HG03457 (cell line): Measurements from ENCODE around the gene SKIC3.

Experiments
- ATAC-seq: cut with Tn5 transposase; IDR thresholded peaks from one replicate; pipeline ENCODE4 v1.9.1; 2021; ENCODE audit warnings: moderate number of reproducible peaks; ENCODE audit not compliant: unreplicated experiment

The SKIC3 gene

DNA sequence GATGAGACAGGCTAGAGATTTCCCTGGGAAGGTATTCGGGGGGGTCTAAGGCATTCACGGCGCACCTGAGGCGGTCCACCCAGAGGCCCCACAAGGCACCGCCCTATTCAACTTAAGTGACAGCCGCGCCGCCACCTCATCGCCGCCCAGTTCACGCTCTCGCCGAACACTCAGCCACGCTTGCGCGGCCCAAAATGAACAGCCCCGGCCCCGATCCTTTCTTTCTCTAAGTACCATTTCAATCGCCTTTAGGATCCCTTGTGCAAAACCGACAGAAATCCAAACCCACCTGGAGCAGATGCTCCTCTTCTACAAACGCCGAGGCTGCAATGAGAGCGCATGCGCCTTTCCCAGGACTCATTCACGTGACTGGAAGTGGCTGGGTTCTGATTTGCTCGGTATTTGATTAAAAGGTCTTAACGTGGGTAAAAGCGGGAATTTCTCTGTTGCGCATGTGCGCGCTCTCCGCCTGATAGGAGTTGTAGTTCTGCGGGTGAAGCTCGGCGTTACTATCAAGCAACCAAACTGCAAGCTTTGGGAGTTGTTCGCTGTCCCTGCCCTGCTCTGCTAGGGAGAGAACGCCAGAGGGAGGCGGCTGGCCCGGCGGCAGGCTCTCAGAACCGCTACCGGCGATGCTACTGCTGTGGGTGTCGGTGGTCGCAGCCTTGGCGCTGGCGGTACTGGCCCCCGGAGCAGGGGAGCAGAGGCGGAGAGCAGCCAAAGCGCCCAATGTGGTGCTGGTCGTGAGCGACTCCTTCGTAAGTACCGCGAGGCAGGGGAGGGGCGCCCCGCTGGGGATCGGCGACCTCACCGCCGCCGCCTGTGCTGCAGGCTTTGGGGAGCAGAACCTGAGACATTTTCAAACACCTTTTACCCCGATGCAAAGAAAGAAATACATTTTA, at the start of gene SKIC3, which contains the start of gene ARSK:
TSS of gene SKIC3 (minus strand) at position 331 of the 902 bp plus-strand sequence. CDS start 7,827 bp downstream, outside the sequence.
TSS of gene ARSK (plus strand) at position 455 of the 902 bp plus-strand sequence. CDS start at position 633, 178 bp downstream.
- peak; percentile 83 for ATAC-seq

DNA sequence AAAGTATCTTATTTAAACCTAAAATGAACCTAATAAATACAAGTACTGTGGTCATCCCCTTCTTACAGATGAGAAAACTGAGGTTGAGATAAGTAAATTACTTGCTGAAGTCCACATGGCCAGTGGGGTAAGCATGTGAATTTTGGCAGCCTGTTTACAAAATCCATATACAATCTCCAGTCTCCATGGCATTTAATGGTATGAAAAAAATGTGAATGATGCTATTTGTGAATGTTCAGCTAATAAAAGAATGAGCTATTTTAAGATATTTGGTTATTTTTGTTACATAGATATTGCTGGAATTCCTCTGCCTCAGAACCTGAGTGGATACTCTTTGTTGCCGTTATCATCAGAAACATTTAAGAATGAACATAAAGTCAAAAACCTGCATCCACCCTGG, 45.8 kb upstream of the SKIC3 start:
- ATAC-seq = no peak

DNA sequence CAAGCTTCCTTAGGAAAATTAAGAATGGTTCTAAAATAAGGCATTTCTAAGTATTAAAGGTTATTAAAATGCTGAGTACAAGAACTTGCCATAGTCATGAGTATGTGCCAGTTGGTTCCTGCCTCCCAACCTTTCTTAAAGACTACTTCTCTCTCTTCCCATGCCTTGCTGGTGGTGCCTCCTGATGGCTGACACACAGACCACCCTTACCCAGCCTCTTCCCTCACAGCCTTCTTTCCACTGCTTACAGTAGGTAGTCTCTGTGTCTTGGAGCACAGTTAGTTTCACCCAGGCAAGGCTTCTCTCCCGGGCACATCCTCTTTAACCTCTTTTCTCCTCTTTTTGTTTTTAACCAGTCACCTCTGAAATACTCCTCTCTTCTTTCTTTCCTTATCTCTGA, 44.5 kb upstream of the SKIC3 start:
- ATAC-seq = no peak

DNA sequence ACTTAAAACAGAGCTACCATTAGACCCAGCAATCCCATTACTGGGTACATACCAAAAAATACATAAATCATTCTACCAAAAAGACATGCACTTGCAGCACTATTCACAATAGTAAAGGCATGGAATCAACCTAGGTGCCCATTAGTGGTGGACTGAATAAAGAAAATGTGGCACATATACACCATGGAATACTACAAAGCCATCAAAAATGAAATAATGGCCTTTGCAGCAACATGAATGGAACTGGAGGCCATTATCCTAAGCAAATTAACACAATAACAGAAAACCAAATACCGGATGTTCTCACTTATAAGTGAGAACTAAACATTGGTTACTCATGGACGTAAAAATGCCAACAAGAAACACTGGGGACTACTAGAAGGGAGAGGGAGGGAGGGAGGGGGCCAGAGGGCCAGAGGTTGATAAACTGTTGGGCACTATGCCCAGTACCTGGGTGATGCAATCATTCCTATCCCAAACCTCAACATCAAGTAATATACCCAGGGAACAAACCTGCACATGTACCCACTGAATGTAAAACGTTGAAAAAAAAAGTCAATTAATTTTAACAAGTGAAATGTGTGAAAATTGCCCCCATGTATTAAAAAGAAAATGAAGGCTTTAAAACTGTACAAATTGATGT, 40.6 kb upstream of the SKIC3 start:
- no peak for ATAC-seq

DNA sequence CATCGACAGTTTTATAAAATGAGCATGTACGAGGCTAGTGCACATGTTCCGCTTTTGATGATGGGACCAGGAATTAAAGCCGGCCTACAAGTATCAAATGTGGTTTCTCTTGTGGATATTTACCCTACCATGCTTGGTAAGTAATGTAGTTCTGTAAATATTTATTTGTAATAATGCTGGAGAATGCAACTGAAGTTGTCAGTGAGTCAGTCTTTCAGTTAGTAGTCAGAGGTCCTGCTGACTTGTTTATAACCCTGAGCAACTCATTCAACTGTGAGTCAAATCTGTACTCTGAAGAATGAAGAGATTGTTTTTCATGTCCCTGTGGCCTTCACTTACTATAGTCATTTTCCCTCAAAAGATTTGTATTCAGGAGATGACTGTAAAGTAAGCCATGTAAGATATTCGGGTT, 36.7 kb upstream of the SKIC3 start:
- no peak for ATAC-seq

DNA sequence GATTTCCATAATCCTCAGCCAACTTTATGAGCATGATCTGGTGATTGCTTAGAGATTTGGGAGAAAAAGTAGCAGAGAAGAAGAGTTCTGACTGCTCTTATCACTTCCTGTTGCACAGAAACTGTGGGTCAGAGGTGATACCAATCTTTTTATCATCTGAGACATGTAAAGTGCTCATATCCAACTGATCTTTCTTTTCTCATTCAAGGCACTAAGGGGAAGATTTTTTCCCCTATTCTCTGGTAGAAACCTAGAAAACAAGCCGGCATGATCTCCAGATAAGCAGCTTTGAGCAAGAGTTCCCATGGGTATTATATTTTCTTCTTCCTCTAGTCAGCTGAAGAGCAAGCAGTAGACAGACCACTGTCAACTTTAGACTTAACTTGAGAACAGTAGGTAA, 36.1 kb upstream of the SKIC3 start:
- ATAC-seq = no peak

DNA sequence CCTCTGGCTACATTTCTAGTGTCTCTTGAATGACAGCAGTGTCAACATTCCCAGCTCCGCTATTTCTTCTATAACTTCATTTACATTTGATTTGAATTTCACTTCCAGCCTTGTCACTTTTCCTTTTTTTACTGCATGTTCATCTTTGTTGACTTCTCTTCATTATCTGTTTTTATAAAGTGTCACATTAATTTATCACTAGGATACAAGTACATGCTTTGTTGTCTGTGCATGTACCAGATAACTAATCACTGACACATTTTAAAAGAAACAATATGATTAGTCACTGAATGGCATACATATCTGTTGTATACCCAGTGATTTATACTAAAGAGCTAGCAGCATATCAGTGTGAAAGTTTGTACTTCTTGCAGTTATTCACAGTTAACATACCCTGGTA, 29.2 kb upstream of the SKIC3 start:
- no peak for ATAC-seq

DNA sequence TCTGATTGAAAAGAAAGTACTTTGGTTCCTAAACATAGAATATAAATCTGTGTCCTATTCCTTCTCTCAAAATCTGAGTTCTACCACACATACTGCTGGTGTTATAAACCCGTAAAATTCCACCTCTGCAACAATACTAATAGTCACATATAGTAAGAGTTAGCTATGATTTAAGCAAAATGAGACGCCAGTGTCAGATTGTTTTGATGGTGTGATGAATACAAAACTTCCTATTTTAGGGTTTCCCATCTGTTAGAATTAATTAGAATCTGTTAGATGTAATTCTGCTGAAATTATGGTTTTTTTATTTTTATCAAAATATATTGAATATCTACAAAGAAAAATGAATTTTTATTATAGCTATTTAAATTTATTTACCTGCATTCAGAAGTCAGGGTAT, 26.8 kb upstream of the SKIC3 start:
- ATAC-seq = no peak

DNA sequence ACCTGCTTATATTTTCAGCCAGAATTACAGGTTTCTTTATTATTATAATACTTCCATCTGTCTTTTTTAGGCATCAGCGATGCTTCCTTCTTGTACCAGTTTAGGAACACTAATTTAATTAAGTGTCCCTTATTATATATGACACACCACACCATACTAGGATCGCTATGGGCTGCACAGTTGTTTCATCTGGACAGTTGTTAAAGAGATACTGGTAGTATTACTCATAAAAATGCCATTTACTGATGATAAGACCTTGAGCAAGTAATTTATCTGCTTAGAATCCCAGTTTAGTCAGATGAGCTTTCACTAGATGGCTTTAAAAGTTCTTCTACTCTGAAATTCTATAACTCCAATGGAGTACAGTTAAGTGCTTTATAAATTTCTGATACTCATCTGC, 17.2 kb upstream of the SKIC3 start:
- ATAC-seq = no peak

DNA sequence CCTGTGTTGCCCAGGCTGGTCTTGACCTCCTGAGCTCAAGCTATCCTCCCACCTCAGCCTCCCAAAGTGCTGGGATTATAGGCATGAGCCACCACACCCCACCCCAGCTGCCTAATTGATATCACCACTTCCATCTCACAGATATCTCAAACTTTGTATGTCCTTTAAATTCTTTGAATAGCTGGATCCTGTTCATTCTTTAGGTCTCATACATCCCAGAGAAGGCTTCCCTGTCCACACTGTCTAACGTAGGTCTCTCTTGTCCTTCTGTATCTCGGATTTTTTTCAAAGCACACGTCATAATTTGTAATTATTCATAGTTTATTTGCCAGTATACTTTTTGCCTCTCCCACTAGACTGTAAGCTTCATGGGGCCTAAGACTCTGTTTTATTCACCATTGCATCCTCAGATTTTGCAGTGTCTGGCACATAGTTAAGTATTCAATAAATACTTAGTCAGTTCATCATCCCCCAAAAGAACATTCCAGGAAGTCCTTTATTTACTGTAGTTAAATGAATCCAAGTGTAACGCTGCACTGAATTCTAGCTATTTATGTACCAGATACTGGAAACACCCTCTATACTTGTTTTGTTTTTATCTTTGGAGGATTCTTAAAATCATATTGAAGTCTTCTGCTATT, 10.6 kb upstream of the SKIC3 start:
- ATAC-seq = no peak

DNA sequence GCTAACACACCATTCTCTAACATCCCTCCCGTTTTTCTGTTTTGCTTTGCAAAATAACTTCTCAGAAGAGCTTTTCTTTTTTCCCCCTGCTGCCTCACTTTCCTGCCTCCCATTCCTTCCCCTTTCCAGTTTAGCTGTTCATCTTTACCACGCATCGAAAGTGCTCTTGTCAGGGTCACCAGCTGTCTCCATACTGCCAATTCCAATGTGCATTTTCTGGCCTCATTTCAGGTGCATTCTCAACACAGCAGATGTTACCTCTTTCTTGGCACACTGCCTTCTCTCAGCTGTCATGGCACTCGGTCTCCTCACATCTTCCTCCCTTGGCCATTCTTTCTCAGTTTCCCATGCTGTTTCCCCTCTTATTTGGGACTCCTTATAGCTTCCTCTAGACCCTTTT, 9.7 kb upstream of the SKIC3 start:
- no peak for ATAC-seq

DNA sequence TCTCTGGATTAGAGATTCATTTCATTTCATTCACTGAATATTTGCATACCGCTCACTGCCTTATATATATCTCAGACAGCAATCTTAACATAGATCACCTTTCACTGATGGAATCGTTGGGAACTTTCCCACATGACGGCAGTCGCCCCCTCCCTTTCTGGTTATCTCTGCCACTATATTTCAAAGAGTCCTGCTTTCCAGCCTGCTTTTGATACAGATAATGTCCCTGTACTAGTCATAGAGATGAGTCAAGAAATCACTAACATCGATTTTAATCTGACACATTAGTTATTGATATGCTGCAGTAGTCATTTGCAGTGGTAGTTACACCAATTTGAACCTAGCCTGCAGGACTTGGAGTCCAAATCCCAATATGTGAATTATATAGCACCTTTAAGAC, 8.6 kb upstream of the SKIC3 start:
- ATAC-seq = no peak

DNA sequence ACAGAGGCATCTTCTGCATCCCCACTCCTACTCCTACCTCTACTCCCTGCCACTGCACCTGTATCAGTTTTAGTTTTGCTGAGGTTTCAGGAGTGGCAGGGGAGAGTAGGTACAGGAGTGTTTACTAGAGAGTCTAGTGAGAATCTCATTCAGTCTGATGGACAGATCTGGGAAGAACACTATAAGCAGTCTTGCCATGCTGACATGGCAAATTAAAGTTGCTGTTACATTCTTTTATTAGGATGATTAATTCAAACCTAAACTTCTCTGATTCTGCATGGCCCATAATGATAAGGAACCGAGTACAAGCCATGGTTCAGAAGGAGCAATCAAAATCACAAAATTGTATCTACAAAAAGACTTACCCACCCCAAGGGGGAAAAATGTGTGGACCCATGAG, 7.5 kb upstream of the SKIC3 start:
- ATAC-seq = no peak

DNA sequence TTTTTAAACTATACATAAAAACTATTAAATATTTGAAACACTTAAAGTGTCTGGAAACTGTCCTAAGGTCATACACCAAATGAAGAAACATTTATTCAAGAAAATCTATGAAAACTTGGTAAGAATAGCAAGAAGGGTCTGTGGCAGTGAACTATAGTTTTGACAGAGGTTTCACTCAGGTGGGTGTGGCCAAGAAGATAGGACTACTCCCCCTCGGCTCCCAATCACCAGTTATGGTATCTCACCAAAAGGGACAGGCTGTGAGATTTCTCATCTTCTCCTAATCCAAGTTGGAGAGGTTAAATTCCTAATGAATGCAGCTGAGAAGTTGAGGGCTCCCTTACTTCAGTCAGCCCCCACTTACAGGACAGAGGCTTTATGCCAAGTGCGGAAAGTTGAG, 3.1 kb upstream of the SKIC3 start:
- ATAC-seq = no peak

DNA sequence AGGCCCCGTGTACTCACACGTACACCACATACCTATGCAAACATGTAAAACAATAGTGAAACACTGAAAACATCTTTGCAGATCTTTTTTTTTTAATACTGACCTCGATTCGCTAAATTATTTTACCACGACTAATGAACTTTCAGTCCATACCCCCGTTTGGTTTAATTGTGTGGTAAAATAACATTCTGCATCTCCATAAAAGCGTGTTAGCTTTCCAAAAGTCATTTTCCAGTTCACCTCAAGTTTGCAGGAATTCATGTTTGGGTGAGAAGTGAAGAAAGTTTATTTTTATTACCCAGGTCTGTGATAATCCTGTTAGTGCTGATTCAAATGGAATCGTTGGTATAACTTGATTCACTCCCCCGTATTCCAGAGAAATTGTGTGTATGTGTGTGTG, 776 bp upstream of the SKIC3 start:
- ATAC-seq = no peak

DNA sequence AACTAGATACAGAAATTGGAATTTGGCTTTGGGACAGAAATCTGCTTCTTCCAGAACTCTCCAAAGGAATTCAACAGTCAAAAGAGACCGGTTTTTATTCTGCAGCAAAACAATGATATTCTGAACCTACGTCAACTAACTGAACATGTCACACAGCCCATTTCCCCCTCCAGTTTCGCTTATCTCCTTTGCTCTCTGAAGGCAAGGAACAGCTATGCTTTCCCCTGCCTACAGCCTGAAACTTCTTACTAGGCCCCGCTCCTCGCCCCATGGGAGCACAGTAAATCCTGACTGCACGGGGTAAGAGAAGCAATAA, 488 bp downstream of the SKIC3 start:
- ATAC-seq = peak; percentile 16

DNA sequence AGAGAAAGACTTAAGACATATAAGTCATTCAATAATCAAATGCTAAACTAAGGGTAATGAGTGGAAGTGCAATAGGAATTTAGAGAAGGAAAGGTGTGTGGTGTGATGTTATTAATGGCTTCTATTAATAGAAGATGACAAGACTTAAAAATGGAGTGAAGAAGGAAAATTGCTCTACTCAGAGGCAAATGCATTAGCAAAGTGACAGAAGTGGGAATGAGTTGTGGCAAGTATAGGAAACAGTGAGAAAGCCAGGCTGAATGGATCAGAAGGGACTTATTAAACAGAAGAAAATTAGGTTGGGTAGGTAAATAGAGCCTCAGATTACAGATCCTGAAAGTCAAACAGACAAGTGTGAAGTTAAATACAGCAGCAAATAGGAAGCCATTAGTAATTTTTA, 5.7 kb downstream of the SKIC3 start:
- no peak for ATAC-seq

DNA sequence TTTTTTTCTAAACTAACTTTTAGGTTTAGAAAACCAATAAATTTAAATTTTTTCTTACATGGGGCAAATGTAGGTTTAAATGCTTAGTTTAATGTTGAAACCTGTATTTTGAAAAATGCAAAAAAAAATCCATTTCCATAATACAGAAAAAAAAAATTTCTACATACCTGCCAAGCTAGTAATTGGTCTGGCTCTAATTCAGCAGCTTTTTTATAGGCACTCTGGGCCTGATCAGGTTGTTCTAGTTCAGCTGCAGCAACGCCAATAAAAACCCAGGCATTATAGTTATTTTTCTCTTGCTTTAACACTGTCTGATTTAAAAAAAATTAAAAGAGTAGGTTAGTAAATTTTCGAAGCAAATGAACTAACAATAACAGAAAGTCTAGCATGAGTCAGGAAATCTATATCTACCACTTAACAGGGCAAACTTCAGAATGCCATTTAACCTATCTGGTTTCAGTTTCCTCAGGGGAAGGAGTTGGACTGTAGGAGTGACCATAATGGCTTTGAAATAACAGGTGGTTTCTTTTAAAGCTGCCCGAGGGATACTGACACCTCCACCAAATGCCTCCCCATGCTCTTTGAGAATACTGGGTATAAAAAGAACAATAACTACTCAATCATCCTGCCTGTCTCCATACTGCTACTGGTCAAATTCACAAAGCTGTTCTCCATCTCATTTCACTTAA, 11.6 kb downstream of the SKIC3 start:
- ATAC-seq = no peak

DNA sequence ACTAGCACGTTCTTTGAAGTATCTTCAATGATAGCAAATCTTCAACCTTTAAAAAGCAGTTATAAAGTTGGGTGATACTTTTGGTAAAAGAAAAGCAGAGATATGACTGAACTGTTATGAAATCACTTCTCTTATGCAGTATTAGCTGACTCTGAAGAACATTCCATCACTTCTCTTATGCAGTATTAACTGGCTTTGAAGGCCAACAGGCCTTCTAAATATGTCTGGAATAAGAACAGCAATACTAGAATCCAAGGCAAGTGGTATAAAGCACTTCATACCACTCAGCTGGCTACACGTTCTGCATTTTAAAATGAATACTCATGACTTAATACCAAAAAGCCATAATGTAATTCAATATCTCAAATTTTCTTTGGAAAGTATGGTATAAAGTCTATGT, 17.3 kb downstream of the SKIC3 start:
- no peak for ATAC-seq

DNA sequence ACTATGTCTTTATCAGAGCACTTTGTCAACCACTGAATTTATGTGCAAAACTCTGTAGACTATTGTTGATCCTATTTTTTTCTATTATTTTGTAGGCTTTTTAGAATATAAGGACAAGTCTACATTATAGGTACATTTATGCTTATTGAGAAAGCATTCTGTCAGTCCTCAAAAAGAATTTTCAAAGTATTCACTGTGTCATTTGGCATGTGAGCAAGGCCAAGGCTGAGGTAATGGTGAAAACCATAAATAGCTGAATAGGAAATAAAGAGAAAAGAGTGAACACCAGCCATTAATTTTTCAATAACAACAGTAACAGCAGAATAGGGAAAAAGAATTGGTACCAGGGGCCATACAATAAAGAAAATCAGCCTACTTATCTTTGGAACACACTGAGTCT, 21.0 kb downstream of the SKIC3 start:
- no peak for ATAC-seq

DNA sequence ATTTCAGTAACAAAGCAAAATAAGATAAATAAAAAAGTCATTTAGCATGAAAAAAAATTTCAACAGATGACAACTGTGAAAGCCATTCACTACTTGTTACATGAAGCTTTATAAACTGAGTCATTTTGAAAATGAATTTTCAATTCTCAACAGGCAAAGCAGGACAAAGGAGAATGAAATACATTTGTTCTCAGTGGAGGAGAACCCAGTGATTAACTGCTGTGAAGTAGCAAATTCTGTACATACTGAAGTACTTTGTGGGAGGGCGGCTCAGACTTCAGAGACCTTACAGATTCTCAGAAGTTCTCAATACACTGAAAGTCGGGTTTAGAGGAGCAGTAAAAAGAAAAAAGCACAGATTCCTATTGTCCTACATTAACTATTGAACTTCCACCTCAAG, 21.7 kb downstream of the SKIC3 start:
- ATAC-seq = no peak
